Subcutaneous preadipocyte (primary cell): ENCODE results near the gene ATP5F1E. TPM values are rescaled to one million over a fixed set of nuclear protein-coding genes. Genes with fewer than 3 reads are reported as not detected.

Experiments
- total RNA-seq: library from RNA; depleted of rRNA; stranded (reverse); fragments of >200 nt; gene quantifications from 2 replicates; pipeline ENCODE4 v1.2.3, GENCODE V29; 2012

ATP5F1E gene
- 16.2 and 23.1 TPM in 2 replicates for total RNA-seq

DNA sequence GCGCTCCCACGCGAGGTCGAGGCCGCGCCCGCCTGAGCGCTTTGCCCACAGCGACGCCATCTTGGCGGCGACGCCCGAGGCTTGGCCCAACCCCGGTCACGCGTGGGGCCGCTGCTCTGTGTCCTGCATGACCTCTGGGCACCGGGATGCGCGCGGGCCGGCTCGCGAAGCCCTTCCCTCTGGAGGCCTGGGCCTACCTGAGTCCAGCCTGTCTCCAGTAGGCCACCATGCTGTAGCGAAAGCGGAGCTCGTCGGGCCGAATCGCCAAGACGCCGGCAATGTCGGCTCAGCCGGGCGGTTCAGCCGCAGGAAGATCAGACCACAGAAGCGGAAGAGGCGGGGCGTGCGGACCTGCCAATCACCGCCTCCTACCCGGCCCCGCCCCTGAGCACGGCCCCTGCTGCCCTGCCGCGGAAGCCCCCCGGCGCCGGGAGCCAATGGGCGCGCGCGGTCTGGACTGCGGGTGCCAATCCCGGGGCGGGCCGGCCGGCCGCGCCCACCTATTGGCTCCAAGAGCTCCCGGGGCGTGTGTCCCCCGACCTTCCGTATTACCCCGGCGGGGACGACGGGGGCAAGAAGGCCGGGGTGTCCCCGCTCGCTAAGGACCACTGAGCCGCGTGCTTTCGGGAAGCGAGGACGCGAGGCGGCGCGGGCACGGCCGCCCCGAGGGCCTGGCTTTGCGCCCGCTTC, at the start of gene ATP5F1E:
ATP5F1E (minus strand) TSS at position 313 of the 690 bp plus-strand sequence; CDS start at position 229, 84 bp downstream.

DNA sequence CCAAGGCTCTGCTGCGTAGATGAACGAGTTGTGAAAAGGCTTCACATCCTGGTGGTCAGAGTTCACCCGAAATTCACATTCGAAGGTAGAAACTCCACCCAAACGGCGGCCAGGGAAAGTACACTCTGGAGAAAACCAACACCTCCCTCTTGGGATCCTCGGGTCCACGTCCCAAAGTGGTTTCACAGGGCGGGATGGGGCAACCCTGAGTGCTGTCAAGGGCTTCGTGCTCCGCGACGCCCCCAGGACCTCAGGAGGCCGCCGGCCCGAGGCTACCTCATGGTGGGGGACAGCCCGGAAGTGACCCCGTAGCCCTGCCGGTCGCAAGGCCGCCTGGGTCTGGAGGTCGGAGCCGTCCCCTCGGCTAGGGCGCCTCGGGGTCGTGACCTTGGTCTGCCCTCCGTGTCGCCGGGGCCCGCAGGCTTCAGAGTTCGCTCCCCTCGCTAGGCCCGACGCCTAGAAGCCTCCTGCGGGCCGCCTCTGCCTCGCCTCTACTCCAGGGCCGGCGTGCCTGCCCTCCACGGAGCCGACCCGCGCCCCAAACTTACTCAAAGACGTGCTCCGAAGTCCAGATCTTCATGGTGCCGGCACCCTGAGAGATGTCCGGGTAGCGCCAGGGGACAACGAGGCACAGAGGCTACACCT, 10.1 kb upstream of the ATP5F1E start, which contains the start of gene PRELID3B:
PRELID3B (minus strand) TSS at position 636 of the 645 bp plus-strand sequence; CDS start at position 580, 56 bp downstream.

DNA sequence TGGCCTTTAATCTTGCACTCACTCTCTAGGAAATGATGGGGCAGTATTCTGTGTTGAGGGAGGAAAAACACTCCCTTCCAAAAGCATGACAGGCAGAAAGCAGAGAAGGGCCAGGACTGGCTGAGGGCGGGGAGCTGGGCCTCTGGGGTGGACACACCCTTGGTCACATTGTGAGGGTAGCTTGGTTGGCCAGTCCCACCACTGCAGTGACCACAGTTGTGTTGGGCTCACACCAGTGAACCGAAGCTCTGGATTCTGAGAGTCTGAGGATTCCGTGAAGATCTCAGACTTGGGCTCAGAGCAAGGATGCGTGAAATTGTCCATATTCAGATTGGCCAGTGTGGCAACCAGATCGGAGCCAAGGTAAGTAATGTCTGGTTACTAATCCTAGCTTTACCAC, 12.9 kb downstream of the ATP5F1E start, which contains the start of gene TUBB1:
TUBB1 (plus strand) TSS at position 213 of the 400 bp plus-strand sequence; CDS start at position 307, 94 bp downstream.

DNA sequence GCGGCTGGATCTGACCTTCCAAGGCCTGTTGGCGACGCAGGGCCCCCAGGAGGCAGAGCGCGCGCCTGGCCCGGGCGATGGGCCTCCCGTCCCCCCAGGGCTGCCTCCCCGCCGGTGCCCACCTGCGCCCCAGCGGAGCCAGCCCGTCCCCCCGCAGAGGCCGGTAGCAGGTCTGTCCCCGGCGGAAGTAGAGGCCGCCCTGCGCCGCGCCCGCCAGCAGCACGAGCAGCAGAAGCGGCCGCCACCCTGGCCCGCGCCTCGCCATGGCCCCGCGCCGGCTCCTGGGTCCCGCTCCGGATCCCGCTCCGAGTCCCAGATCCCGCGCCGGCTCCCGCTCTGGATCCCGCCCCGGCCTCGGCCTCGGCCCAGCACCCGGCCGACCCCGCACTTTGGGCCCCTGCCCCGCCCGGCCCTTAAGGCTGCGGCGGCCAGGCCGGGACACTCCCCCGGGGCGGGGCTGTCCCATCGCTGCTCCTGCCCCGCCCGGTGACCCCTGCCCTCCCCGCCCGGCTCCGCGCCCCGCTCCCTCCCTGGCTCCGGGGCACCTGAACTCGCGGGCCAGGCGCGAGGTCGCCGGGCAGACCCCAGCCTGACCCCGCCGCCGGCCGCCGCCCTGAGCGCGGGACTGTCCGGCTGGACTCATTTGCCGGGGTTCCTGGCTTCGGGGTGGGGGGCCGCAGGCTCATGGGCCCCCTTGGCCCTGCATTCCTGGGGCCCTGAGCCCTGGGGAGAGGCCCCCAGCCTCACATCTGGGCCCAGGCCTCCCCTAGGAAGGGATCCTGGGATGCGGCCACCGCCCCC, 25.1 kb downstream of the ATP5F1E start, which contains the start of gene CTSZ:
CTSZ (minus strand) TSS at position 391 of the 801 bp plus-strand sequence; CDS start at position 265, 126 bp downstream.

DNA sequence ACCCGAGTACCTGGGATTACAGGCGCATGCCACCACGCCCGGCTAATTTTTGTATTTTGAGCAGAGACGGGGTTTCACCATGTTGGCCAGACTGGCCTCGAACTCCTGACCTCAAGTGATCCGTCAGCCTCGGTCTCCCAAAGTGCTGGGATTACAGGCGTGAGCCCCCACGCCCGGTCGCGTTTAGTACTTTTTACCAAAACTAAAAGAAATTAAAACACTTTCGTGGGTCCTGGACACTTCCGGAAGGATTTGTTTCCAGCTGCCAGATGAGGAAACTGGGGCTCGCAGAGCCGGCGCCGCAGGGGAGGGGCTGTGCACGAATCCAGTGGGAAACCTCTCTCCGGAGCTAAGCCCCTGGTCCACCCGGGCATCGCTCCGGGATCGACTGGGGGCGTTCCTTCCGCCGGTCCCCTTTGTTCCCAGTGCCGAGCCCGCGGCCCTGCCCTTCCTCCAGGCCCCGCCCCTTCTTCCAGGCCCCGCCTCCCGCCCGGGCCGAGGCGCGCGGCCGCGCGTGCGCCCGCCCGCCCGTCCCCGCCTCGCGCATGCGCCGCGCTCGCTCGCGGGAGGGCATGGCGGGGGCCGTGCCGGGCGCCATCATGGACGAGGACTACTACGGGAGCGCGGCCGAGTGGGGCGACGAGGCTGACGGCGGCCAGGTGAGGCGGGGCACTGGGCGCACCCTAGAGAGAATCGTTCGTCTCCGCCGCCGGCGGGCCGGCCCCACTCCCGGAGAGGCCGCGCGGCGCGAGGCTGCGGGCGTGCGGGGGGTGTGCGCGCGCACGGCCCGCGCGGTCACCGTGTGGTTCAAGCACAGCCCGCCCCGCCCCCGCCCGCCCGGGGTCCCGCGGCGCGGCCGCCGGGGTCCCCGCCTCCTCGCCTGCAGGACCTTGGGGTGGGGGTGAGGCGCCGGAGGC, 51.2 kb downstream of the ATP5F1E start, which contains the start of gene NELFCD:
NELFCD (plus strand) TSS at position 546 of the 917 bp plus-strand sequence; CDS start at position 600, 54 bp downstream.

Other genes with a start within 250 kb of the ATP5F1E start
- 1.1 and 2.0 TPM in 2 replicates for gene GNAS-AS1, start 181.4 kb downstream of the ATP5F1E start, total RNA-seq
- gene GNAS, start 179.6 kb downstream of the ATP5F1E start, total RNA-seq: 235 and 334 TPM in 2 replicates
- gene NELFCD, start 51.1 kb downstream of the ATP5F1E start, total RNA-seq: 42.3 and 65.7 TPM in 2 replicates
- gene CTSZ, start 25.1 kb downstream of the ATP5F1E start, total RNA-seq: 67.1 and 84.9 TPM in 2 replicates
- gene TUBB1, start 12.9 kb downstream of the ATP5F1E start, total RNA-seq: under 0.01 TPM in 1 of 2 replicates, not detected in the other
- gene PRELID3B, start 10.5 kb upstream of the ATP5F1E start, total RNA-seq: 74.2 and 82.7 TPM in 2 replicates
- gene ZNF831, start 131.5 kb upstream of the ATP5F1E start, total RNA-seq: not detected in 2 replicates